HCT116 (cell line): Measurements from ENCODE around the gene KLHDC8B.

Experiments
- CBX3 ChIP-seq: IDR thresholded peaks from 2 replicates; pipeline ENCODE4 v1.6.1; 2012; ENCODE audit warnings: low read depth
- CEBPB ChIP-seq: IDR thresholded peaks from 2 replicates; pipeline ENCODE4 v1.6.1; 2012; ENCODE audit warnings: low read depth
- CTCF ChIP-seq, 3 experiments: fragments of 200-600 bp in 1 of 3; sonication (generic) in 1 of 3; IDR thresholded peaks in 2 of 3; conservative IDR thresholded peaks in 1 of 3; 2 replicates each; pipeline ENCODE4 v1.5.1; 2012 to 2017; ENCODE audit warnings: low read depth in 2 of 3, low read length in 2 of 3, antibody characterized with exemption in 1 of 3, borderline replicate concordance in 1 of 3, control low read depth in 1 of 3, mild to moderate bottlenecking in 1 of 3, mixed read lengths in 1 of 3, mixed run types in 1 of 3, moderate library complexity in 1 of 3; ENCODE audit not compliant: insufficient read depth in 1 of 3
- ELF1 ChIP-seq: IDR thresholded peaks from 2 replicates; pipeline ENCODE4 v1.6.1; 2012; ENCODE audit warnings: low read depth, borderline replicate concordance
- EZH2 ChIP-seq: fragments of 200-600 bp; sonication (generic); IDR thresholded peaks from 2 replicates; pipeline ENCODE4 v1.6.1; 2017; ENCODE audit warnings: antibody characterized with exemption, mixed run types
- FOSL1 ChIP-seq: IDR thresholded peaks from 2 replicates; pipeline ENCODE4 v1.6.1; 2012; ENCODE audit warnings: low read depth
- MAX ChIP-seq: IDR thresholded peaks from 2 replicates; pipeline ENCODE4 v1.6.1; 2012
- POLR2A ChIP-seq: IDR thresholded peaks from 2 replicates; pipeline ENCODE4 v1.7.0; 2011; ENCODE audit warnings: borderline replicate concordance; ENCODE audit not compliant: insufficient read depth, insufficient read length; ENCODE audit errors: extremely low read depth
- TCF7L2 ChIP-seq: IDR thresholded peaks from 2 replicates; pipeline ENCODE4 v1.7.0; 2011; ENCODE audit warnings: borderline replicate concordance, inconsistent platforms; ENCODE audit not compliant: insufficient read depth, insufficient read length; ENCODE audit errors: extremely low read depth
- YY1 ChIP-seq: IDR thresholded peaks from 2 replicates; pipeline ENCODE4 v1.6.1; 2011; ENCODE audit warnings: low read length, low read depth, moderate library complexity, mild to moderate bottlenecking; ENCODE audit not compliant: insufficient replicate concordance; ENCODE audit errors: extremely low read depth
- TF ChIP-seq, protein P1 (sequence below): IDR thresholded peaks from 2 replicates; pipeline ENCODE4 v1.6.1; 2011; ENCODE audit warnings: mild to moderate bottlenecking, low read length, moderate library complexity; ENCODE audit not compliant: insufficient replicate concordance; ENCODE audit errors: extremely low read depth

DNA sequence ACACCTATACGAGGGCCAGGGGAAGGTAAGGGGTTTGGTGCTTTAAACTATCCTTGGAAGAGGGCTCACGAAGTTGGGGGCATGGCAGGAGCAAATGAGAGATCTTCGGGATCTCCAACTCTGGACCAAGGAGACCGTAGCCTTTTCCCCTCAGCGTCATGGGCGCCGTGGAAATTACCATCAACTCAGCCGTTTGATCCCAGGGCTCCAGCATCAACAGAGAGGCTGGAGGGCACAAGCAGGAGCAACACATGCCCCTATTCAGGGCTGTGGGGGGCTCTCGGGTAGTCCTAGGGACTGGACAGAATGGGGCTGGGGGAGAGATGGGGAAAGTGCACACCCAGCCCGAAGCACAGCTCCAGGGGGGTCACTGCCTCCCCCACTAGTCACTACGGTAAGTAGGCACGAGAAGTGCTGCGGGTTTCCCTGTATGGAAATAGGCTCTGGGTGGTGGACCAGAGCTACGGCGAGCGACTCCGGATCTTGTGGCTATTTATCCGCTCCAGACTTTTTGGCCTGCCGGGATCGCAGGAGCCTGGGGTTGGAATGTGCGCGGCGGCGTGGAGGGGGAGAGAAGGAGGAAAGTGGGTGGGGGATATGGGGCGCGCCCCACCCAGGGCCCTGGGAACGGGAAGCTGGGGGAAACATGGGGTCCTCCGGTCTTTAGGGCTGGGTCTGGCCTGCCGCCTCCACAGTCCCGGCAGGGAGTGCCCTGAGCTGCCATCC lies 38.0 kb upstream of the KLHDC8B start:
- TF ChIP-seq CTCF (IDR thresholded peaks at IDR 0.05 in 2 of 3, conservative IDR thresholded peaks at IDR 0.05 in 1 of 3; ENCODE audit: borderline replicate concordance in 1 of 3, insufficient read depth in 1 of 3, low read depth in 2 of 3, low read length in 2 of 3) = no peak
- no peak for TF ChIP-seq EZH2
- TF ChIP-seq CEBPB = no peak
- TF ChIP-seq POLR2A = no peak
- no peak for TF ChIP-seq FOSL1
- TF ChIP-seq TCF7L2 = peak; percentile 37
- TF ChIP-seq, protein P1, sequence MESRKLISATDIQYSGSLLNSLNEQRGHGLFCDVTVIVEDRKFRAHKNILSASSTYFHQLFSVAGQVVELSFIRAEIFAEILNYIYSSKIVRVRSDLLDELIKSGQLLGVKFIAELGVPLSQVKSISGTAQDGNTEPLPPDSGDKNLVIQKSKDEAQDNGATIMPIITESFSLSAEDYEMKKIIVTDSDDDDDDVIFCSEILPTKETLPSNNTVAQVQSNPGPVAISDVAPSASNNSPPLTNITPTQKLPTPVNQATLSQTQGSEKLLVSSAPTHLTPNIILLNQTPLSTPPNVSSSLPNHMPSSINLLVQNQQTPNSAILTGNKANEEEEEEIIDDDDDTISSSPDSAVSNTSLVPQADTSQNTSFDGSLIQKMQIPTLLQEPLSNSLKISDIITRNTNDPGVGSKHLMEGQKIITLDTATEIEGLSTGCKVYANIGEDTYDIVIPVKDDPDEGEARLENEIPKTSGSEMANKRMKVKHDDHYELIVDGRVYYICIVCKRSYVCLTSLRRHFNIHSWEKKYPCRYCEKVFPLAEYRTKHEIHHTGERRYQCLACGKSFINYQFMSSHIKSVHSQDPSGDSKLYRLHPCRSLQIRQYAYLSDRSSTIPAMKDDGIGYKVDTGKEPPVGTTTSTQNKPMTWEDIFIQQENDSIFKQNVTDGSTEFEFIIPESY = no peak
- TF ChIP-seq YY1 = peak; percentile 74
- TF ChIP-seq MAX = no peak
- TF ChIP-seq ELF1 = no peak
- TF ChIP-seq CBX3 = no peak
